GM10847 (cell line): ENCODE results near the gene VPS33B.

Experiments used
- POLR2A ChIP-seq: IDR thresholded peaks from 2 replicates; pipeline ENCODE4 v1.6.1; 2011; ENCODE audit not compliant: insufficient read length; ENCODE audit errors: extremely low read depth

VPS33B gene

DNA sequence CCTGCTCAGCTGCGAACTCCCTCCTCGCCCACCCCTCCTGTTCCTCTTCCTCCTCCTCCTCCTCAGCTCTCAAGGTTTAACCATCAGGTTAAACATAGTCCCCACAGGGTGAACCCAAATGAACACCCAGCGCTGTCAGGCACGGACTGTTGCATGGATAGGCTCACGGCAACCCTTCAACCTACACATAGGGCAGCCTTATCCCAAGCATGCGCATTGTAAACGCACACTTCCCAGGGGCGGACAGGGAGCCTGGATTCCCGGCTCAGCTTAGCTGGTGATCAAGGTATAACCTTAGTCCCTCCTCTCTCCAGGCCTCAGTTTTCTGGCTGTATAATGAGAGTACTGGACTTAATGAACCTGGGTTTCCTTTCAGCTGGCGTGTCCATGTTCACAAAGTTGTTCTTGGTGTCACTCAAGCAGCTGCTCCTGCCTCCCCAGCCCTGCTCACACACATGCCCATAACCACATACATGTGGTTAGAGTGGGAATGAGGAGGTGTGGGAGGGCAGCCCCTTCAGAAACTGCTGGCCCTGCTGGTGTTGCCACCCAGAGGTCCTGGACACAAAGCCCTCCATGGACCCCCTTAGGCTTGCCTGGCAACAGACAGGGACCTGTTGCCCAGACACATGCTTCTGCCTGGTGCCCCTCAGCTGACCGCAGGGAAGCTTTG, 20.9 kb upstream of the VPS33B start:
- TF ChIP-seq POLR2A, result no peak

DNA sequence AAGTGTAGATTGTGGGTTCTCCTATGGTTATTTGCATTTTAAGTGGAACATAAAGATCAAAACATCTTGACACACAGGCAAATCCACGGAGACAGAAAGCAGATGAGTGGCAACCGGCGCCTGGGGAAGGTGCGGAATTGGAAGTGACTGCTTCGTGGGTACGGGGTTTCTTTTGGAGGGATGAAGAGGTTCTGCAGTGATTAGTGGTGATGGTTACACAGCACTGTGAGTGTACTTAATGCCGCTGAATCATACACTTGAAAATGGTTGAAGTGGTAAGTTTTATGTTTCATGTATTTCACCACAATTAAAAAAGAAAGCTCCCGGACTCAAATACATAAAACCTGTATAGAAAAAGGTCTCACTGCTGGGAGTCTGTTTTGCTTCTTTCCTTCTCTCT, 18.5 kb upstream of the VPS33B start:
- TF ChIP-seq POLR2A, result no peak

DNA sequence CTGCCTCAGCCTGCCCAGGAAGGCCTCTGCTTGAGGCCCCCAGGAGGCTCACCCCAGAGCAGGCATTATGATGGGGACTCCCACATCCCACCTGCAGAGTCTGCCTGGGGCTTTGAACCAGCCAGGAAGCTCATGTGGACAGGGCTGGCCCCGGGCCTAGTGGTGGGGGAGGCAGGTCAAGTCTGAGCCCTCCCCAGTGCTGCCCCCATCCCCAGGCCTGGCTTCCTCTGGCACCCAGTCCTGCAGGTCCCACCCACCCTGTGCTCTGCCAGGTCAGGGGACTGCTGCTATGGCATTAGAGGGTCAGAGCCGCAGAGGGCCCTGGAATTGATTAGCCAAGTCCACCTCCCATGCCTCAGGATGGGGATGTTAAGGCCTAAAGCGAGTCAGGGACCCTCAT, 17.6 kb upstream of the VPS33B start:
- TF ChIP-seq POLR2A, result no peak

DNA sequence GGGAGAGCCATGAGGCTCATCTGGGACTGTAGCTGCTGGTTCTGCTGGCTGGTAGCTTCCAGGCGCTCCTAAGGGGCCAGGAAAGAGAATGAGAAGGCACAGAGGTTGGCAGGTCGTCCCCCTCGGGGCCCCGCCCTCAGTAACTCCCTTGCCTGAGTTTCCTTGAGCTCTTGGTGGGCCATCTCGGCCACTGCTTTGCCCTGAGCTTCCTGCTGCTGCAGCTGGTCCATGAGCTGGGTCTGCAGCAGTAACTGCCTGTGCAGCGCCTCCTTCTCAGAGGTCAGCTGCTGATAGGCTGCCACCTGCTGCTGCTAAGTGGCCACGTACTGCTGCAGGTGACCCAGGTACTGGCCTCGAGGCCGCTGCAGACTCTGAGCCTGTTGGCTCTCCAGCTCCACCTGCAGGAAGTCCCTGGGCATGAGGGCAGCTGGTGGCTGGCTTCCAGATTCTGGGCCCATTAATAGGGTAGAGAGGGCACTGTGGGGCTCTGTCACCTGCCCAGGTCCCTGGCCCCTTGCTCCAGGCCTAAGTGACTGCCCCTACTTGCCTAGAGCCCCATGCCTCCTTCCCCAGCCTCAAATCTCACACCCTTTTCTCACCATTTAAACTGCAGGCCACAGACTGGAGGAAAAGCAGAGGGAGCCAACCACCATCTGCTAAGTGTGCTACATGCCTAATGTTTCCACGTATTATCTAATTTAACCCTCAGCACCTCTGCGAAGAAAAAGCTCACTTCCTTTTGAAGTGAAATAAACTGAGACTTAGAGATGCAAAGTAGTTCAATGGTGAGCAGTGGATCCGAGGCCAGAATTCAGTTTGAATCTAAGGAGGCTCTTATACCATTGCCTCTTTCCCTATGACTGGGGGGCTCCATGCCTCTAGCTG, 10.8 kb upstream of the VPS33B start:
- no peak for TF ChIP-seq POLR2A

DNA sequence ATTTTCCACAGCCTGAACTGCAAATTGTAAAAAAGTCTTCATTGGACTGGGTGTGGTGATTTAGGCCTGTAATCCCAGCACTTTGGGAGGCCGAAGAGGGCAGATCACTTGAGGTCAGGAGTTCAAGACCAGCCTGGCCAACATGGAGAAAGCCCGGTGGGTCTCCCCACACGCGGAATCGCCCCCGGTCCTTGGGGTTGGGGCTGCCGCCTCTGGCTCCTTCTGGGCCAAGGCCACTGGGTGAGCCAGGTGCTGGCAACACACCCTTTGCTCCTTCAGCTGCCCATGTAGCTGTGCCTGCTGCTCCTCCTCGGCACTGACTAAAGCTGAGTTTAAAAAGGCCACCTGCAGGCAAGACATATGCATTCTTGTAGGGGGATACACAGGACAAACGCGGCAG, 9.4 kb upstream of the VPS33B start:
- no peak for TF ChIP-seq POLR2A

DNA sequence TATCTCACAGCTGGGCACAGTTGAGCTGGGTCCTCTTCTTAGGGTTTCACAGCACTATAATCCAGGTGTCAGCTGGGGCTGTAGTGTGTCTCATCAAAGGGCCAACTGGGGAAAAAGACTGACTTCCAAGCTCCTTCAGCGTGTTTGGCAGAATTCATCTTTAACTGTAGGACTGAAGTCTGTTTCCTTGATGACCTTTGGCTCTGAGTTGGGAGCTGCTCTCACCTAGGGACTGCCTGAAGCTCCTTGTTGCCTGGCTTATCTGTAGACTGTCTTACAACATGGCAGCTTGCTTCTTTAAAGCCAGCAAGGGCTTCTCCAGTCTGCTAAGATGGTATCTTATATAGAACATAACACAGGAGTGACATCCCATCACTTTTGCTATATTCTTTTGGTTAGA, 5.3 kb upstream of the VPS33B start:
- TF ChIP-seq POLR2A, result no peak

DNA sequence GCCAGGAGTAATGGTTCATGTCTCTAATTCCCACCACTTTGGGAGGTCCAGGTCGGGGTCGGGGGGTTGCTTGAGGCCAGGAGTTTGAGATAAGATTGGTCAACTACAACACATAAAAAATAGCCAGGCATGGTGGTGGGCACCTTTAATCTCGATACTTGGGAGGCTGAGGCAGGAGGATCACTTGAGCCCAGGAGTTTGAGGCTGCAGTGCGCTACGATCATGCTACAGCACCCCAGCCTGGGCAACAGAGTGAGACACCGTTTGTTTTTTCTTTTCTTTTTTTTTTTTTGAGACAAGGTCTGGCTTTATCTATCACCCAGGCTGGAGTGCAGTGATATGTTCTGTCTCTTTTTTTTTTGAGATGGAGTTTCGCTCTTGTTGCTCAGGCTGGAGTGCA, 1.3 kb upstream of the VPS33B start:
- no peak for TF ChIP-seq POLR2A

DNA sequence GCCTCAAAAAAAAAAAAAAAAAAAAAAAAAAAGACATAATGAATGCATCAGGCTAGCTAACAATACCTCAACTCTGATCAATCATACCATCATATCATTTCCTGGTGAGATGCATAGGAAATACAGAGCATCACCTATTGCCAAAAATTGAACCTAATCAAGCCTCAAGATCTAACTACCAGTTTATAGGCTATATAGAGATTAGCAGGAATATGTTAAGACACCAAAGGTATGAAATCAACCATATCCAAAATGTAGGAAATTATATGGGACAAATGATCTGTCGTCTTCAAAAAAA, 387 bp upstream of the VPS33B start:
- no peak for TF ChIP-seq POLR2A

DNA sequence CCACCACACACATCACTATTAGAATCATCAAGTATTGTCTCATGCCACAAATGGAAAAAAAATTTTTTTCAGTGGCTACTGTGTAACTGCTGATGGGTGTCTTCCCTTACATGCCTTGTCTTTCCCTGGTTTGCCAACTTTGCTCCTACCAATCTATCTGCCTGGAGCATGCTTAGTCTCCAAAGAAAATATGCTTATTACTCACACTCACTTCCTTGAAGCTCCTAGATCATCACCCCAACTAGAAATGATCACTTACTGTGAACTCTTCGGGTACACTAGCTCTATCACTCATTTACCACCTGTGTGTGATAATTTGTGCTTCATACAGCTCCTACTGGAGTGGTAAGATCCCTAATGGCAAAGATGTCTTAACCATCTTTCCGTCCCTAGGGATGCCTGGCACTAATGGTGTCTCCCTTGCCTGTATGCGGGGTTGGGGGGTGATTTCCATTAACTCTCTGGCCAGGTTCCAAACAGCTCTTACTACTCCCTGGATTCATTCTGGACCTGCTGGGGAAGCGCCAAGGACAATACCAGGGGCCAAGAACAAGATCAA, 799 bp downstream of the VPS33B start:
- no peak for TF ChIP-seq POLR2A

DNA sequence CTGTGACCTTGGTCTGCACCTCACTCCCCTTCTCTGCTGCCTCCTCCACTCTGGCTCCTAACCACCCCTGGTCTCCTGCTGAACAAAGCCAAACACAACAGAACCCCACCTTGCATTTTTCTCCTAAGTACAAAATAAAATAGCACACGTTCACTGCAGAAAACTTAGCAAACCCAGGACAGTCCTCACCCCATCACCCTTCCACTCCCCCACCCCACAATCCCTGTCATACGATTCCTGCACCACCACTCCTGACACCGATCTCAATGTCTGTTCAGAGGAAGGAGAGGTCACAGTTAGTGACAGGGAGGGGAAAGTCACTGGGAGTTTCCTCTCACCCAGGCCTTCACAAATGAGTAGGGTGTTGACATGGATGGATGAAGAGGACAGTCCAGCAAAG, 4.2 kb downstream of the VPS33B start:
- TF ChIP-seq POLR2A, result no peak

DNA sequence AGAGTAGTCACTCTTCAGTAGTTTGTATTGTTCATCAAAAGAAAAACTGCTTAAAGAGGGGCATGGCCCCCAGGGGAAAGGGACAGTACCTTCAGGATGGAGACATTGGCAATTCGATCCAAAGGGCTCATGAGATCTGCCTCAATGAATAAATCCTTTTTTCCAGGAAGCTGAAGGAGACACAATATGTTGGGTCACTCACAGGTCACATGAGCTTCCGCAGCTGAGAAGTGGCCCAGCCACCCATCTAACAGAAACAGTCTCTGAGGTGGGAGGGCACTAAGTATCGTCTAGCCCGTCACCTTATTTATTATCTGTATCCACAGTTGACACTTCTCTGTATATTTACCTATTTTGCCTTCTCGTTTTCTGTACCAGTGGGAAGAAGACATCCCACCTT, 4.7 kb downstream of the VPS33B start:
- no peak for TF ChIP-seq POLR2A

DNA sequence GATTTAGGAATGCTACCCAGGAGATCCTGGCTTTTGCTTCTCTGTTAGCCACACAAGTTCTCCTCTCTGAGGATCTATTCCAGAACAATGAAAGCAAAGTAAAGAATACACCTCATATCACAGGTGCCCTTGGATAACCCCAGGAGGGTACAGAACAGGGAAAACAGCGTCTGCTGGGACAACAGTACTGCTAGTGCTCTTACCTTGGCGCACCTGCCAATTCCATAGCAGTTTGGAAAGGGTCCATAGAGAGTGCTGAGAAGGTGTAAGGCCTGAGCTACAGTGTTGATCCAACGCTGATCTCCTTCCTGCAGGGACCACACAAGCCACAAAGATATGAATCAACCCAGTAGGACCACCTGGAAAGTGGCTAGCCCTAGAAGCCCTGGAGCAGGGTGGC, 15.1 kb downstream of the VPS33B start:
- TF ChIP-seq POLR2A, result no peak

DNA sequence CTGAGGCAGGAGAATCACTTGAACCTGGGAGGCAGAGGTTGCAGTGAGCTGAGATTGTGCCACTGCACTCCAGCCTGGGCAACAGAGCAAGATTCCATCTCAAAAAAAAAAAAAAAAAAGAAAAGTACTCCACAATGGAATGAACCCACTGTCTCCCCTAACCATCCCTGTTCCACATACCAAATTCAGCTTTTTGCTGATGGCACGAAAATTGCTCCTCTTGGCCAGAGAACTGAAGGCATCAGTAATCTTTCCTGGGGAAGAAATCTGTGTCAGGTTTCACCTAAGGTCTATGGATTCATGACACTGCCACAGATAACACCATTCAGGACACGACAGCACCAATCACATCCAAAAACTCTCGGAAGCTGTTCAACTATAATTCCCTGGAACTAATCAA, 21.2 kb downstream of the VPS33B start:
- no peak for TF ChIP-seq POLR2A

DNA sequence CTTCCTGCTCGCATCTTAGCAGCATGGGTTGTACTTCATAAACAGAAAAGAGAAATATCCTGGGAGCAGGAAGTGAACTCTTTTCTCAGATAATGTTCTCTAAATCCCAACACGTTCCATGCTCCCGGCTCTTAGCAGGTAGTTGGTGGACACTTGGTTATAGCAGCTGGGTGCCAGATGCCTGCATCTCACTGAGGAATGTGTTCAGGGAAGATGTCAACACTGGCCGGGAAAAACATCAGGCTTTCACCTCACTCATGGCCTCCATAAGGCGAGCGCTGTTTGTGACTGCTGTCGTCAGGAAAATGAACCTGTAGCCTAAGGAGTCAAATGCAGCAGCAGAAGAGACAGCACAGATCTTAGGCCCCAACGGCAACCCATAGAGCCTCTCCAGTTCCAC, 23.7 kb downstream of the VPS33B start:
- no peak for TF ChIP-seq POLR2A

DNA sequence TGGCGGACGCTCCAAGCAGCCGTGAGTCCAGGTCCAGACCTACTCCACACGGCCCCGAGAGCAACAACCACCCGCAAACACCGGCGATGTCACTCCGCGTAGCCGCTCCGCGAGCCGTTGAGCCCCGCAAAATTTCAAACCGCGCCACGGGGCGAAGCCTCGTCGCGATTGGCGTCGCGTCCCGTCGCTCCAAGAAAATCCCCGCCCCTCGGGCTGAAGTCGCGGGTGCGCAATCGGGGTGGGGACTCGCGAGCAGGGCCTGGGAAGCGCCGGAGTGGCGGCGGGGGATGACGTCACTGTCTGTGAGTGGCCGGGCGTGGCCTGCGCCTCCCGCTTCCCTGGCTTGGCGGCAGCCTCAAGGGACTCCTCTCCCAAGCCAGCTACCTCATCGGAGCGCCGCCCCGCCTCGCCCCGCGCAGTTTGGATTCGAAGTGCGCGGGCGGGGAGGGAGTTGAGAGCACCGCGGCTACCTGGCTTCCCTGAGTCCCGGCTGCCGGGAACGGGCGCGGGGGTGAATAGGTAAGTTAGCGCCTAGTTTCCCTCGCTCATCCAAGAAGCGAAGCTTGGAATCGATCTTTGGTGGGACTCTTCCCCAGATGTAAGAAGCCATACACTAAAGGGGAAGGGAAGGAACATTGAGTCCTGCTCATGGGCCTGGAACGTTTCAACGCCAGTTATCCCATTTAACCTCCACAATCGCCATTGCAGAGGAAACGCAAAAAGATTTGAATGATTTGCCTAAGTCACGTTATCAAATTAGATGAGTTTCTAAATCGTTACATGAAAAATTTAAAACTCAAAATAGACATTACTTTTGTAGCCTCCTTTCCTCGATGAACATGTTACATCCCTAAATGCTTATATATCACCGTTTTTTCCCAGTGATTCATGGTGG, 27.7 kb downstream of the VPS33B start, which contains the start of gene PRC1:
TSS of gene PRC1 (minus strand) at position 119 of the 895 bp plus-strand sequence. CDS start at position 1, 118 bp downstream.
- TF ChIP-seq POLR2A, result peak; percentile 75

DNA sequence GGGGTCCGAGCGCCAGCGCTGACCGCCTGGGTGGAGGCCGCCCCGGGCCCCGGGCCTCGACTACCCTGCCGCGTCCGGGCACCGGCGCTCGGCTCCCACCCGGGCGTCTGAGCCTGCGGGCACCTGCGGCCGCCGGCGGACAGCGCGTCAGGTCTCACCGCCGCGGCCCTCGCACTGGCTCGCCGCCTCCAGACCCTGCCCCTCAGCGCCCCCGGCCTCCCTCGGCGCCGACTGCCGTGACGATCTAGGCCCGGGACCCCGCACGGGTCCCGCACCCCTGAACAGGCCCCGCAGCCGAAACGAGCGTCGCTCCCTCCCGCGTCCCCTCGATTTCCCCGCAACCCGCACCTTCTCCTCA, 28.4 kb downstream of the VPS33B start:
- no peak for TF ChIP-seq POLR2A
